Astrocyte of the cerebellum (primary cell): ENCODE data around the gene GGPS1.
A peak's percentile ranks its signal among the peaks of the same experiment; 100 is the strongest.
"Not testable (repeated sequence)": the region's sequence is repeated elsewhere in the genome, so short reads cannot be mapped to it uniquely, and the experiment has no call there.

Experiments used
- DNase-seq: peaks from one replicate; pipeline ENCODE4 v3.0.0-alpha.2; 2011; ENCODE audit warnings: low read depth
- H3K4me3 ChIP-seq: 2 replicates; pipeline ENCODE4 v1.5.1; 2011; ENCODE audit warnings: mild to moderate bottlenecking, low read depth, low read length, moderate library complexity
- CTCF ChIP-seq: IDR thresholded peaks from 2 replicates; pipeline ENCODE4 v1.5.1; 2012; ENCODE audit warnings: low read length, low read depth, moderate library complexity, mild to moderate bottlenecking; ENCODE audit errors: missing control alignments
- in situ Hi-C: cut with HindIII; loops from 2 replicates; pipeline ENCODE4 v1.10.0; 2017; ENCODE audit warnings: low sequenced_read_pairs

Gene GGPS1

GRCh38 chr1:235328271-235329138 lies at the start of gene GGPS1:
Gene GGPS1 (plus strand): TSS chr1:235328570. CDS start chr1:235335265, 6,695 bp downstream.
- peak; percentile 100 for DNase-seq
- TF ChIP-seq CTCF, result no peak
- in situ Hi-C loops, result no loop called here
- H3K4me3 ChIP-seq, result peak within 1 kb of the TSS; percentile 91

DNA sequence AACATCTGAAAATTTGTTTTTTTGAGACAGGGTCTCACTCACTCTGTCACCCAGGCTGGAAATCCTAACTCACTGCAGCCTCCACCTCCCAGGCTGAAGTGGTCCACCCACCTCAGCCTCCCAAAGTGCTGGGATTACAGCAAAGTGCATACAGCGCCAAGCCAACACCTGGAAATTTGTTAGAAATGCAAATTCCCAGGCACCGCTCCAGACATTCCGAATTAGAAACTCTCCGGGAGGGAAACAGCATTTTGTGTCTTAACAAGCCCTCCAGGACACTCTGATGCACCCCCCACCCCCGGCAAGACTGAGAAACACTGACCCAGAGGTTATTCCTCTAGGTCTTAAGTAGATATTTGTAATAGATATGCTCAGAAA lies 49.5 kb upstream of the GGPS1 start:
- H3K4me3 ChIP-seq, result no peak overlapping the region
- no peak for TF ChIP-seq CTCF
- in situ Hi-C loops, result no loop called here
- DNase-seq, result no peak

DNA sequence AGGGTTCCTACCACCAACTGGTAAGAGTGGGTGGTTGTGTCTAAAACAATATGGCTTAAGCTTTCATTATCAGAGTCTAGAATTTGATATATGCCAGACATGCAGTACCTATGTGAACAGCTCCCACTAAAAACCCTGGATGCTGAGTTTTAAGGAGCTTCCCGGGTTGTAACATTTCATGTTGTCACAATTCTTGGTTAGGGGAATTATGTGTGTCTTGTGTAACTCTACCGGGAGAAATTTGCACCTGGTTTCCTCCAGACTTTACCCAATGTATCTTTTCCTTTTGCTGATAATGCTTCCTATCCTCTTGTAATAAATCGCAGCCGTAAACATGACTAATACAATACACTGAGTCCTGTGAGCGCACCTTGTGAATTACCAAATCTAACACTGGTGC lies 48.7 kb upstream of the GGPS1 start:
- H3K4me3 ChIP-seq, result no peak overlapping the region
- TF ChIP-seq CTCF, result no peak
- in situ Hi-C loops, result no loop called here
- no peak for DNase-seq

- DNase-seq, result no peak
- no peak overlapping the region for H3K4me3 ChIP-seq
- in situ Hi-C loops, result no loop called here
- no peak for TF ChIP-seq CTCF
Measured at GRCh38 chr1:235280467-235280866, 47.9 kb upstream of the GGPS1 start.

DNA sequence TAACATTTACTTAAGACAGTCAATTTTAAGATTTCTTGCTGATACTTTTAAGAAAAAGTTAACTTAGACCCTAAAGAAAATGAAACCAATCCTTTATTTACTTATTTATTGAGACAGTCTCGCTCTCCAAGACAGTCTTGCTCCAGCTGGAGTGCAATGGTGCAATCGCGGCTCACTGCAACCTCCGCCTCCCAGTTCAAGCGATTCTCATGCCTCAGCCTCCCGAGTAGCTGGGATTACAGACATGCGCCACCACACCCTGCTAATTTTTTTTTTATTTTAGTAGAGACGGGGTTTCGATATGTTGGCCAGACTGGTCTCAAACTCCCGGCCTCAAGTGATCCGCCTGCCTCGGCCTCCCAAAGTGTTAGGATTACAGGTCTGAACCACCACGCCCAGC lies 44.7 kb upstream of the GGPS1 start:
- DNase-seq, H3K4me3 ChIP-seq, in situ Hi-C loops: not testable (repeated sequence)

DNA sequence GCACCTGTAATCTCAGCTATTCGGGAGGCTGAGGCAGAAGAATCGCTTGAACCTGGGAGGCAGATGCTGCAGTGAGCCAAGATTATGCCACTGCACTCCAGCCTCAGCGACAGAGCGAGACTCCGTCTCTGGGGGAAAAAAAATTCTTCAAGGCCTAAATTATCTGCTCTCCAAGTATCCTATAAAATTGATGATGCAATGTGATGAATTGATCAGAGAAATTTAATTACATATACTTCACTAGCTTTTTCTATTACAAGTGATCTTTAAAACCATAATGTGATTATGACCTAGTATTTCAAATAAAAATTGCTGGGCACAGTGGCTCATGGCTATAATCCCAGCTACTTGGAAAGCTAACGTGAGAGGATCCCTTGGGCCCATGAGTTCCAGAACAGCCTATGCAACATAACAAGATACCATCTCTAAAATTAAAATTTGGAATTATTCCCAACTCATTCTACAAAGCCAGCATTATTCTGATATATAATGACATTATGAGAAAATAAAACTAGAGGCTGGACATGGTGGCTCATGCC lies 44.1 kb upstream of the GGPS1 start:
- in situ Hi-C loops, result no loop called here
- H3K4me3 ChIP-seq, result no peak overlapping the region
- no peak for TF ChIP-seq CTCF
- DNase-seq, result no peak

DNA sequence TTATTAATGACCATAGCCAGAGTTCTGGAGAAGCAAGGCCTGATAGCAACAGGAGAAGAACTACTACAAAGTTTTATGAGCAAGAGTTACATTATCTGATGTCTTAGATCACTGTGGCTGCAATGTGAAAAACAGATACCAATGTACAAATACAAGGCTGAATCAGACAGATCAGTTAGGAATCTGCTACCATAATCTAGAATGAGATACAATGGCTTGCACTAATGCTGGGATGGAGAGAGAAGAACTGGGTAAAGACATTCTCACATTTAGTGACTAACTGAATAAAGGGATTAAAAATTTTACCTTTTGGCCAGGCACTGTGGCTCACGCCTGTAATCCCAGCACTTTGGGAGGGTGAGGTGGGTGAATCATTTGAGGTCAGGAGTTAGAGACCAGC lies 41.7 kb upstream of the GGPS1 start:
- DNase-seq, result no peak
- H3K4me3 ChIP-seq, result no peak overlapping the region
- in situ Hi-C loops, result no loop called here
- TF ChIP-seq CTCF, result no peak
